ENCODE measurements around the gene DEXI.

The DEXI gene

GRCh38 chr16:10889855-10890254, 52.4 kb downstream of the DEXI start:
- H3K9ac ChIP-seq (ENCODE audit: insufficient read length): no peak overlapping the region
- H3K9me3 ChIP-seq (ENCODE audit: low read depth, low read length): no peaks in the 10 kb centered on the region
- H3K36me3 ChIP-seq (ENCODE audit: insufficient read depth, low read length): no peaks in the 10 kb centered on the region
- H3K27ac ChIP-seq: no peak overlapping the region
- TF ChIP-seq FOXP2 (optimal IDR thresholded peaks at IDR 0.05; ENCODE audit: control extremely low read depth, extremely low read length, insufficient read depth) (no peak), EZH2 (IDR thresholded peaks at IDR 0.05) (no peak), POLR2AphosphoS5 (IDR thresholded peaks at IDR 0.05; ENCODE audit: borderline replicate concordance, low read depth, low read length) (no peak)
- H3K4me3 ChIP-seq: no peak overlapping the region
- no peak for DNase-seq (ENCODE audit: low read depth, low spot score)

DNA sequence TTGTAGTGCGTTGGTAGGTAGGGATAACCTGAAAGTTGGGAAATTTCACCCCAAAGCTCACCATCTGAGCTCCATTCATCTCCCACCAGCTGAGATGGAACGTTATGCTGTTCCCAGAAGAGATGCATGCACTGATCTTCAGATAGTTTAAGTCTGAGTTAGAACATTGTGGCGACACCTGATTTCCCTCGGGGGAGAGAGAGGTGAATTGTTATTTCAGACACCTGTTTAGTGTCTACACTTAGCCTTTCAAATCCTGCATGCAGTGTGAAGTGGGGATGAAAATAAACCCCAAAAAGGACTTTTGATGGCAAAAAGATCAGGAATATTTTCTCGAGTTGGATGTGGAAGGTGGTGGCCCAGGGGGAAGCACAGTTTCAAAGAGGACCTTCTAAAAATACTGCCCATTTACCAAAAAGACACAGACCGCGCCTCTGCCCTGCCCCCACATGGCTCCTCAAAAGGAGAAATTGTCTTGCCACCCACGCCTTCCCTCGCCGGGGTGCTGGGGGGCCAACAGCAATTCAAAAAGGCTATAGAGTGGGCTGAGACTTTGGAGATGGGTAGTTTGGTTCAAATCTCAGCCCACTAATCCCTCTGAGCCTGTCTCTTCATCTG, 53.8 kb downstream of the DEXI start:
- TF ChIP-seq EZH2 (IDR thresholded peaks at IDR 0.05) (no peak), POLR2AphosphoS5 (IDR thresholded peaks at IDR 0.05; ENCODE audit: borderline replicate concordance, low read depth, low read length) (no peak), FOXP2 (optimal IDR thresholded peaks at IDR 0.05; ENCODE audit: control extremely low read depth, extremely low read length, insufficient read depth) (no peak)
- no peak for DNase-seq (ENCODE audit: low read depth, low spot score)
- Histone ChIP-seq H3K9me3 (ENCODE audit: low read depth, low read length) (no peaks in the 10 kb centered on the region), H3K4me3 (no peak overlapping the region), H3K27ac (no peak overlapping the region), H3K9ac (ENCODE audit: insufficient read length) (no peak overlapping the region), H3K36me3 (ENCODE audit: insufficient read depth, low read length) (no peaks in the 10 kb centered on the region)

- Histone ChIP-seq H3K9me3 (ENCODE audit: low read depth, low read length) (no peaks in the 10 kb centered on the region), H3K36me3 (ENCODE audit: insufficient read depth, low read length) (no peaks in the 10 kb centered on the region), H3K9ac (ENCODE audit: insufficient read length) (no peak overlapping the region), H3K27ac (no peak overlapping the region), H3K4me3 (no peak overlapping the region)
- no peak for DNase-seq (ENCODE audit: low read depth, low spot score)
- no peak for TF ChIP-seq FOXP2 (optimal IDR thresholded peaks at IDR 0.05; ENCODE audit: control extremely low read depth, extremely low read length, insufficient read depth)
- TF ChIP-seq EZH2 (IDR thresholded peaks at IDR 0.05): no peak
- TF ChIP-seq POLR2AphosphoS5 (IDR thresholded peaks at IDR 0.05; ENCODE audit: borderline replicate concordance, low read depth, low read length): no peak
Observed at GRCh38 chr16:10885246-10885645, 57.0 kb downstream of the DEXI start.

DNA sequence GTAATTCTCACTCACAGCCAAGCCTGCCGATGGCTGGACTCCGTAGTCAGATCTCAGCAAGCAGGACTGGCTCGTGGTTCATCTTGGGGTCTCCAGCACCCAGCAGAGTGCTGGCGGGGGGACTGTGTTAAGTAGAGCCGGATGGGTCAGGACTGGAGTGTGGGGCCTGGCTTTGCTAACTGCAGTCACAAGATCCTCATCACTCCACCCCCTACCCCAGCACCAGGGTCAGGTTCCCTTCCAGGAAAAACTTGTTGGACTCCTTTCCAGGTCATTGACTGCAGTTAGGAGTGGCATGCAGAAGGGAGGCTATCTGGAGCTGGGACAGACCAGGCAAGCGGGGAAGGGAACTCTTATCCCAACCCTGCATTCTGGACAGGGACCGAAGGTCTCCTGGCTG, 59.3 kb downstream of the DEXI start:
- Histone ChIP-seq H3K4me3 (no peak overlapping the region), H3K9ac (ENCODE audit: insufficient read length) (no peak overlapping the region), H3K9me3 (ENCODE audit: low read depth, low read length) (no peaks in the 10 kb centered on the region), H3K27ac (no peak overlapping the region), H3K36me3 (ENCODE audit: insufficient read depth, low read length) (no peaks in the 10 kb centered on the region)
- DNase-seq (ENCODE audit: low read depth, low spot score): no peak
- no peak for TF ChIP-seq EZH2 (IDR thresholded peaks at IDR 0.05)
- no peak for TF ChIP-seq POLR2AphosphoS5 (IDR thresholded peaks at IDR 0.05; ENCODE audit: borderline replicate concordance, low read depth, low read length)
- TF ChIP-seq FOXP2 (optimal IDR thresholded peaks at IDR 0.05; ENCODE audit: control extremely low read depth, extremely low read length, insufficient read depth): no peak

DNA sequence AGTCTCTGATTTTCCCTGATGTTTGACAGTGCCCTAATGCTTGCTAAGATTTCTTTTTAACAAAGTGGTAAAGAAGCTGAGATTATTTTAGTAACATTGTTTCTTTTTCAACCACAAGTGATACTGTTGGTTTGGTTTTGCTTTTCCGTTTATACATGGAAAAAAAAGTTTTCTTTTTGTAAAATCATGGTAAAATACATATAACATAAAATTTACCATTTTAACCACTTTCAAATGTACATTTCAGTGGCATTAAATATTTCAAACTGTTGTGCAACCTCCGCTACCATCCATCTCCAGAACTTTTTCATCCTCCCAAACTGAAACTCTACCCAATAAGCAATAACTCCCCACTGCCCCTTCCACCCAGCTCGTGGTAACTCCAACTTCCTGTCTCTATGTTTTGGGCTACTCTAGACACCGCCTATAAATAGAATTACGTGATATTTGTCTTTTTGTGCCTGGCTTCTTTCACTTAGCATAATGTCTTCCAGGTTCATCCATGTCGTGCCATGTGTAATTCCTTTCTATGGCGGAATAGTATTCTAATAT, 60.7 kb downstream of the DEXI start:
- TF ChIP-seq POLR2AphosphoS5 (IDR thresholded peaks at IDR 0.05; ENCODE audit: borderline replicate concordance, low read depth, low read length) (no peak), FOXP2 (optimal IDR thresholded peaks at IDR 0.05; ENCODE audit: control extremely low read depth, extremely low read length, insufficient read depth) (no peak), EZH2 (IDR thresholded peaks at IDR 0.05) (no peak)
- no peaks in the 10 kb centered on the region for H3K36me3 ChIP-seq (ENCODE audit: insufficient read depth, low read length)
- H3K9ac ChIP-seq (ENCODE audit: insufficient read length): no peak overlapping the region

GRCh38 chr16:10880594-10881452, 61.4 kb downstream of the DEXI start:
- Histone ChIP-seq H3K9ac (ENCODE audit: insufficient read length) (no peak overlapping the region), H3K4me3 (no peak overlapping the region), H3K27ac (no peak overlapping the region), H3K9me3 (ENCODE audit: low read depth, low read length) (no peaks in the 10 kb centered on the region), H3K36me3 (ENCODE audit: insufficient read depth, low read length) (no peaks in the 10 kb centered on the region)
- no peak for DNase-seq (ENCODE audit: low read depth, low spot score)
- TF ChIP-seq EZH2 (IDR thresholded peaks at IDR 0.05) (no peak), POLR2AphosphoS5 (IDR thresholded peaks at IDR 0.05; ENCODE audit: borderline replicate concordance, low read depth, low read length) (no peak), FOXP2 (optimal IDR thresholded peaks at IDR 0.05; ENCODE audit: control extremely low read depth, extremely low read length, insufficient read depth) (no peak)

More for the DNA sequence above, 60.7 kb downstream of the DEXI start:
- Histone ChIP-seq H3K4me3 (no peak overlapping the region), H3K9me3 (ENCODE audit: low read depth, low read length) (no peaks in the 10 kb centered on the region), H3K27ac (no peak overlapping the region)
- DNase-seq (ENCODE audit: low read depth, low spot score): no peak

DNA sequence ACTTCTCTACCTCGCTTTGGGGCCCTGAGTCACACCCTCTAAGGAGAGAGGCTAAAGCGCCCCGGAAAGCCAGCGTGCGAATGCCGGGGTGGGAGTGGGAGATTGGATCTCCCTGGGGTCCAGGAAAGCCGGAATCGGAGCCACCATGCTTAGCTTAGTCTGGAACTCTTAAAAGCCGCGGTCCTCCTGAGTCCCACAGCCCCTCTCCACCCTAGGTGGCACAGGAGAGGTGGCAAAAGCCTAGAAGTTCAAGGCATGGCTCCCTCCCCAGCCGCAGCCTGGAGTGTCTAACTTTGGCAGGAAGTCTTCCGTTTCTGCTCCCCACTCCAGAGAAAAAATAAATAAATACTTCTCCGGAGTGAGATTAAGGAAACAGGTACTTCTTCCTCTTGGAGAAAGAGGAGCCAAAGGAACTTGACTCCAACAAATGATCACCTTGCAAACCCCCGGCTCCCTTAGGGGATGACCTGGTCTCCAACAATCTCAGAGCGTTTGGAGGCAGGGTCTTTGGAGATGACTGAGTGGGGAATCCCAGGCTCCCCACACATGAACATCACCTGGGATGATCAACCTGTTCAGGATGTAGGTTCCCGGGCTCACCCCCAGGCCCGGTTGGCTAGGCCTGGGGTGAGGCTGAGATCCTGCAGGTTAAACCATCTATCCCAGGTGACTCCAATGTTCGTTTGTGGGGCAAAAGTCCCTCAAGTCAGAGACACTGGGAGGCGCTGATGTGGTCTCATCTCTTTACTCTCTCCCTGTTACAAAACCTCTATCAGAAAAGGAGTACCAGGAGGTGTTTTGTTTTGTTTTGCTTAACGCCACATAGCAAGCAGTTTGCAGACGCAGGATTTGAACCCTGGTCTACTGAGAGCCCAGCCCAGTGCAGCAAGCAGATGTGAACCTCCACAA, 62.3 kb downstream of the DEXI start:
- Histone ChIP-seq H3K9me3 (ENCODE audit: low read depth, low read length) (no peaks in the 10 kb centered on the region), H3K36me3 (ENCODE audit: insufficient read depth, low read length) (no peaks in the 10 kb centered on the region), H3K4me3 (no peak overlapping the region), H3K9ac (ENCODE audit: insufficient read length) (no peak overlapping the region), H3K27ac (no peak overlapping the region)
- no peak for TF ChIP-seq POLR2AphosphoS5 (IDR thresholded peaks at IDR 0.05; ENCODE audit: borderline replicate concordance, low read depth, low read length)
- no peak for TF ChIP-seq EZH2 (IDR thresholded peaks at IDR 0.05)
- TF ChIP-seq FOXP2 (optimal IDR thresholded peaks at IDR 0.05; ENCODE audit: control extremely low read depth, extremely low read length, insufficient read depth): no peak
- no peak for DNase-seq (ENCODE audit: low read depth, low spot score)
